GM08714 (cell line): Measurements from ENCODE around the gene EME2.

ENCODE experiments used
- H3K4me3 ChIP-seq: fragments of 200-500 bp; sonication (Bioruptor generic); 2 replicates; pipeline ENCODE4 v1.5.1; 2014; ENCODE audit warnings: mild to moderate bottlenecking, low read length, inconsistent platforms
- ZNF274 ChIP-seq: IDR thresholded peaks from 2 replicates; pipeline ENCODE4 v1.6.1; 2012; ENCODE audit warnings: mild to moderate bottlenecking, low read depth, low read length

Gene EME2

GRCh38 chr16:1775846-1776671 is 3.4 kb downstream of the EME2 start:
- no peak for TF ChIP-seq ZNF274

DNA sequence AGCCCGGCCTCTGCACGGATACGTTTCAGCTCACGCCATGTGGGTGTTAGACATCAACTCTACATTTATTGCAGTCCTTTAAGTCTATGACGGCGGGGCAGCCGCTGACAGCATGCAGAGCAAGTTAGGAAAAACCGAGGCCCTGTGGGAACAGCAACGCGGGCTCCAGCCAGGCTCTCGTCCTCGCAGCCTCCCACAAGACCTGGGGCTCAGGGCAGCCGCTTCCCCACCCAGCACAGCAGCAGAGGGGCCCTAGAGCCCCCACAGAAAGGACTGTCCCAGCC is 4.0 kb downstream of the EME2 start:
- TF ChIP-seq ZNF274 = no peak
- H3K4me3 ChIP-seq = no peak overlapping the region

More at GRCh38 chr16:1775846-1776671, 3.4 kb downstream of the EME2 start:
- H3K4me3 ChIP-seq = no peak overlapping the region

DNA sequence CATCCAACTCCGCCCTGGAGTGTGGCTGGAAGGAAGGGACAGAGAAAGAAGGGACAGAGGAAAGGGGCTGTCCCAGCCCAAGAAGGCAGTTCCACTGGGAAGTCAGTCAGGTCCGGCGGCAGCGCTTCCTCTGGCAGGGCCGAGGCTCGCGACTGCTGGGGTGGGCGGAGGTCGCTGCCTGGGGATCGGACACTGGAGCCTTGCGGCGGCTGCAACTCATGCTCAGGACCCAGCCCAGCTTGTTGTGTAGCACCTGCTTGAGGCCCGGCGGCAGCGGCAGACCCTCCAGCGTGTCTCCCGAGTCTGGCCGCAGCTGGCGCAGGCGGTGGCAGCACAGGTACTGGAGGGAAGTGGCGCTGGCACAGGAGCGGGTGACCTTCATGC is 4.4 kb downstream of the EME2 start:
- H3K4me3 ChIP-seq = no peak overlapping the region
- TF ChIP-seq ZNF274 = no peak

- H3K4me3 ChIP-seq = no peak overlapping the region
- no peak for TF ChIP-seq ZNF274
Measured at GRCh38 chr16:1777375-1778199, 5.0 kb downstream of the EME2 start.

GRCh38 chr16:1778200-1779179 is 5.9 kb downstream of the EME2 start:
- no peak for TF ChIP-seq ZNF274
- no peak overlapping the region for H3K4me3 ChIP-seq

GRCh38 chr16:1779234-1779701 is 6.7 kb downstream of the EME2 start:
- no peak for TF ChIP-seq ZNF274

DNA sequence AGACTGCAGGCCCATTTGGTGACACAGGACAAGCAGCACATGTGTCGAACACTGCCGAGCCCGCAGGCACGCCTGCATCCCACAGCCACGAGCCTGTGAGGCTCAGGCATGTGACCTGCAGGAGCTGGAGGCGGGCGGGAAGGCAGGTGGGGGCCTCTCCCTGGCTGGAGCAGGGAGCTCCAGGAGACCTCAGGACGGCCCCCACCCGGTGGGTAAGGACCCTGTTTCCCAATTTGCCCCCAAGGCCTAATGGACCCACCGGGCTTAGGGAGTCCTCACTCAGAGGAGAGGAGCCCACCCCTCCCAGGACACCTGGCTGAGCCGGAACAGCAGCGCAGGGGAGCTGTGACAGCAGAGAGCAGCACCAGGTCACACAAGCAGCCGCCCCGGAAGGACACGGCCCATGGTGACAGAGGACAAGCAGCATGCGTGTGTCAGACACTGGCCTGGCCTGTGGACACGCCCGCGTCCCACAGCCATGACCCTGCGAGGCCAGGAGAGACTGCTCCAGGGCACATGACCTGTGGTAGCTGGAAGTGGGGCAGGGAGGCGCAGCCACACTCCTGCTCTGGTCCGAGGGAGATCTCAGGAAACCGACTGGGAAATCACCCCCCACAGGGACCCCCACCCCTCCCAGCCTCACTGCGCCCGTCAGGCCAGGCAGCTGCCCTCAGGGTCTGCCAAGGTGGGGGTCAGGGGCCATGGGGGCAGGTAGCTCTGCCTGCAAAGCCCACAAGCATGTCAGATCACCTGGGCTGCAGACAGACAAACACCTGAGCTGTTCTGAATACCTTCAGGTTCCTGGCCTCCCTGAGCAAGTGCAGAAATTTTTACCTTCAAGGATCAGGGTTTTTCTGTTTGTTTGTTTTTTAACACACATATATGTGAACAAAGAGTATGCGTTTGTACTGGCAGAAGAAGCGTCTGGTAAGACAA is 7.4 kb downstream of the EME2 start:
- no peak overlapping the region for H3K4me3 ChIP-seq

More at GRCh38 chr16:1779234-1779701, 6.7 kb downstream of the EME2 start:
- no peak overlapping the region for H3K4me3 ChIP-seq

DNA sequence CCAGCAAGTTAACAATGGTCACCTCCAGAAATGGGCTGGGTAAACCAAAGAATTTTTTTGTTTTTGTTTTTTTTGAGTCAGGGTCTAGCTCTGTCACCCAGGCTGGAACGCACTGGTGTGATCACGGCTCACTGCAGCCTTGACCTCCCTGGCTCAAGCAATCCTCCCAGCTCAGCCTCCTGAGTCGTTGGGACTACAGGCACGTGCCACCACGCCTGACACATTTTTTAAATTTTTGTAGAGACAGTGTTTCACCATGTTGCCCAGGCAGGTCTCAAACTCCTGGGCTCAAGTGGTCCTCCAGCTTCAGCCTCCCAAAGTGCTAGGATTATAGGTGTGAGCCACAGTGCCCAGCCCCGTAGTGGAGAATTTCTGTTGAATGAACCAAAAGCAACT is 8.1 kb downstream of the EME2 start:
- H3K4me3 ChIP-seq = no peak overlapping the region
- TF ChIP-seq ZNF274 = no peak

More for the DNA sequence above, 7.4 kb downstream of the EME2 start:
- TF ChIP-seq ZNF274 = no peak

DNA sequence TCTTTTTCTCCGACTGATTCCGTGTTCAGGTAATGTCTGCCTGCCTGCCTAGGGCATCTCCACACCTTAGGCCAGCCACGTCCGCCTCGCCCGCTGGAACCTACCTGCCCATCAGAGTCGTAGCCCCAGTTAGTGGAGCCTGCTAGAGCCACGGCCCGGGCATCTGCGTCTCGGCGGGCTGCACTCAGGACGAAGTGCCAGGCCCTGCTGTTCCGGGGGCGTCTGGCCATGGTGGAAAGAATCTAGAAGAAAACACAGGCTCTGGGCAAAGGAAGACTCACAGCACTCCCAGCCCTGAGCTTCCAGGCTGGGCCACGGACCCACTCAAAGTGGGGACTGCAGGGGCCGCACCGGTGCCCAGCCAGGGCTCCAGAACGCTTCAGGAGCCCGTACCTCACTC is 8.6 kb downstream of the EME2 start:
- TF ChIP-seq ZNF274 = no peak
- H3K4me3 ChIP-seq = peak overlapping the region; percentile 77; the same call in 1 of the 2 replicates

GRCh38 chr16:1781758-1782407 is 9.3 kb downstream of the EME2 start:
- H3K4me3 ChIP-seq = peak overlapping the region; percentile 77
- TF ChIP-seq ZNF274 = no peak

- no peak for TF ChIP-seq ZNF274
- H3K4me3 ChIP-seq = peak within 1 kb of the TSS; percentile 77
Measured at GRCh38 chr16:1782408-1783264, 10.0 kb downstream of the EME2 start, which contains the start of the genes NUBP2 and SPSB3. Gene NUBP2, plus strand, starts transcription at chr16:1782960. Its CDS starts 61 bp downstream, at chr16:1783021. Gene SPSB3, minus strand, starts transcription at chr16:1782571. Its CDS starts 1,088 bp downstream, at chr16:1781483.
